ENCODE measurements around the gene IRGQ. TPM values are rescaled to one million over a fixed set of nuclear protein-coding genes. Genes with fewer than 3 reads are reported as not detected.

The IRGQ gene
- total and polyA plus RNA-seq, 5 donors = 9.4 to 29.2 (median 23.4) TPM

- no peak overlapping the region for H3K27ac ChIP-seq (ENCODE audit: low read length)
- 57% methylated on average over 62 of the region's 62 CpGs for WGBS
- H3K4me3 ChIP-seq (ENCODE audit: low read length) = no peak overlapping the region
- intact Hi-C loops (cut with DNase I) = loop anchor here in 2 of 4 donors (5.0 kb wide), 2 partner anchors 117 to 122 kb away; no protein-coding TSS in a partner anchor
- no peaks in the 10 kb centered on the region for H3K4me1 ChIP-seq (ENCODE audit: control insufficient read depth, insufficient read depth, low read length)
- DNase-seq = peak; percentile 80 to 90 (median 88)
- no peaks in the 10 kb centered on the region for H3K27me3 ChIP-seq (ENCODE audit: control insufficient read depth, insufficient read depth)
- ATAC-seq = peak; percentile 1 to 13
- H3K9me3 ChIP-seq (ENCODE audit: control insufficient read depth, low read length) = no peaks in the 10 kb centered on the region
These were observed 60.8 kb downstream of the IRGQ start for GRCh38 chr19:43534816-43535761.

Other genes with a start within 250 kb of the IRGQ start
- under 1 TPM in 3 of 4 donors, not detected in 1; 0.15 to 0.72 (median 0.17) TPM for gene CD177, start 242.4 kb downstream of the IRGQ start, total RNA-seq
- 0.02 TPM for gene CD177, start 242.4 kb downstream of the IRGQ start, polyA plus RNA-seq
- gene TEX101, start 181.2 kb downstream of the IRGQ start, total RNA-seq = not detected
- not detected for gene TEX101, start 181.2 kb downstream of the IRGQ start, polyA plus RNA-seq
- gene LYPD3, start 130.5 kb downstream of the IRGQ start, total RNA-seq = 1 to 10 TPM in 1 of 4 donors, under 1 TPM in 3; 0.53 to 1.5 (median 0.75) TPM
- gene LYPD3, start 130.5 kb downstream of the IRGQ start, polyA plus RNA-seq = 0.97 TPM
- 10 to 100 TPM in 2 of 4 donors, 1 to 10 TPM in 2; 6.3 to 11.4 (median 8.7) TPM for gene PHLDB3, start 91.4 kb downstream of the IRGQ start, total RNA-seq
- 6.9 TPM for gene PHLDB3, start 91.4 kb downstream of the IRGQ start, polyA plus RNA-seq
- 10 to 100 TPM; 12.6 to 18.2 (median 14.9) TPM for gene ETHE1, start 68.9 kb downstream of the IRGQ start, total RNA-seq
- 14.1 TPM for gene ETHE1, start 68.9 kb downstream of the IRGQ start, polyA plus RNA-seq
- 1 to 10 TPM; 1.4 to 3.2 (median 2.4) TPM for gene ZNF575, start 62.9 kb downstream of the IRGQ start, total RNA-seq
- gene ZNF575, start 62.9 kb downstream of the IRGQ start, polyA plus RNA-seq = 0.97 TPM
- 10 to 100 TPM; 13.5 to 17.1 (median 15.6) TPM for gene XRCC1, start 20.6 kb downstream of the IRGQ start, total RNA-seq
- gene XRCC1, start 20.6 kb downstream of the IRGQ start, polyA plus RNA-seq = 11.2 TPM
- gene PINLYP, start 20.3 kb downstream of the IRGQ start, total RNA-seq = 1 to 10 TPM; 3.8 to 6.8 (median 4.9) TPM
- 9.8 TPM for gene PINLYP, start 20.3 kb downstream of the IRGQ start, polyA plus RNA-seq
- 10 to 100 TPM; 11.5 to 15.4 (median 13.0) TPM for gene ZNF576, start 461 bp upstream of the IRGQ start, total RNA-seq
- 11.6 TPM for gene ZNF576, start 461 bp upstream of the IRGQ start, polyA plus RNA-seq
- gene SRRM5, start 16.0 kb upstream of the IRGQ start, total RNA-seq = under 1 TPM in 3 of 4 donors, not detected in 1; 0.23 to 0.29 (median 0.28) TPM
- 0.34 TPM for gene SRRM5, start 16.0 kb upstream of the IRGQ start, polyA plus RNA-seq
- 10 to 100 TPM; 41.4 to 50.6 (median 45.7) TPM for gene ZNF428, start 23.5 kb upstream of the IRGQ start, total RNA-seq
- gene ZNF428, start 23.5 kb upstream of the IRGQ start, polyA plus RNA-seq = 65.0 TPM
- 10 to 100 TPM; 12.4 to 15.9 (median 14.1) TPM for gene CADM4, start 43.7 kb upstream of the IRGQ start, total RNA-seq
- gene CADM4, start 43.7 kb upstream of the IRGQ start, polyA plus RNA-seq = 17.6 TPM
- 10 to 100 TPM in 1 of 4 donors, 1 to 10 TPM in 3; 4.6 to 15.4 (median 7.1) TPM for gene PLAUR, start 74.0 kb upstream of the IRGQ start, total RNA-seq
- gene PLAUR, start 74.0 kb upstream of the IRGQ start, polyA plus RNA-seq = 7.9 TPM
- not detected for gene IRGC, start 119.9 kb upstream of the IRGQ start, total RNA-seq
- gene IRGC, start 119.9 kb upstream of the IRGQ start, polyA plus RNA-seq = not detected
- 10 to 100 TPM; 14.8 to 21.0 (median 15.8) TPM for gene SMG9, start 158.8 kb upstream of the IRGQ start, total RNA-seq
- gene SMG9, start 158.8 kb upstream of the IRGQ start, polyA plus RNA-seq = 11.7 TPM
- gene KCNN4, start 184.8 kb upstream of the IRGQ start, total RNA-seq = 1 to 10 TPM in 1 of 4 donors, under 1 TPM in 2, not detected in 1; 0.26 to 1.4 (median 0.32) TPM
- 0.34 TPM for gene KCNN4, start 184.8 kb upstream of the IRGQ start, polyA plus RNA-seq
- 1 to 10 TPM in 2 of 4 donors, under 1 TPM in 2; 0.28 to 2.5 (median 0.90) TPM for gene LYPD5, start 206.3 kb upstream of the IRGQ start, total RNA-seq
- gene LYPD5, start 206.3 kb upstream of the IRGQ start, polyA plus RNA-seq = 0.34 TPM
- gene ZNF283, start 231.2 kb upstream of the IRGQ start, total RNA-seq = 10 to 100 TPM; 10.7 to 13.8 (median 11.3) TPM
- gene ZNF283, start 231.2 kb upstream of the IRGQ start, polyA plus RNA-seq = 4.7 TPM